ENCODE data around the gene KANK2. TPM values are rescaled to one million over a fixed set of nuclear protein-coding genes. Genes with fewer than 3 reads are reported as not detected.

Gene KANK2
- total and polyA plus RNA-seq, 2 of the 8 experiments (the other 6 are each of a cell fraction or from before 2014, with no cell fraction given): 25.2 to 42.3 TPM

GRCh38 chr19:11221082-11221598, 23.8 kb upstream of the KANK2 start (continued):
- TF ChIP-seq CHD7 (IDR thresholded peaks at IDR 0.05; ENCODE audit: insufficient replicate concordance, low read length) (no peak), BACH1 (IDR thresholded peaks at IDR 0.05; ENCODE audit: low read length) (no peak), RBBP5 (IDR thresholded peaks at IDR 0.05; ENCODE audit: borderline replicate concordance, low read depth, low read length) (no peak), RNF2 (IDR thresholded peaks at IDR 0.05; ENCODE audit: borderline replicate concordance, low read depth, low read length, missing control alignments, poor library complexity, severe bottlenecking) (no peak), ATF2 (IDR thresholded peaks at IDR 0.05; ENCODE audit: low read length) (no peak), BCL11A (IDR thresholded peaks at IDR 0.05; ENCODE audit: low read depth in 2 of 2, low read length in 2 of 2) (no peak), CHD1 (IDR thresholded peaks at IDR 0.05; ENCODE audit: low read depth, low read length) (no peak)

All from H1 (cell line).